ENCODE data around the gene SLBP. TPM values are rescaled to one million over a fixed set of nuclear protein-coding genes. Genes with fewer than 3 reads are reported as not detected.

Gene SLBP
- total and polyA plus RNA-seq, 2 of the 8 experiments (the other 6 are each of a cell fraction or from before 2014, with no cell fraction given), result 44.1 to 49.0 TPM

- no peak for DNase-seq (ENCODE audit: low read depth in 1 of 2, low spot score in 2 of 2)
- Histone ChIP-seq H2AFZ (ENCODE audit: low read length) (no peak overlapping the region), H3K4me1 (replicated peaks in 1 of 4; ENCODE audit: control insufficient read depth in 3 of 4, insufficient read depth in 4 of 4, low read length in 3 of 4) (no peaks in the 10 kb centered on the region), H3K4ac (replicated peaks; ENCODE audit: insufficient read length, low read depth, low read length) (no peak overlapping the region), H3K9ac (replicated peaks in 1 of 4; ENCODE audit: extremely low read depth in 1 of 4, low read depth in 3 of 4, low read length in 3 of 4) (no peak overlapping the region; a peak in 1 of 7 replicates), H2BK20ac (ENCODE audit: low read length) (no peak overlapping the region), H3K79me2 (ENCODE audit: control insufficient read depth in 1 of 2, insufficient read depth in 2 of 2, low read length in 2 of 2) (peaks cover 0 to 2% of the 10 kb centered on the region in 2 experiments; a peak in 1 of 4 replicates), H4K5ac (ENCODE audit: insufficient read length, low read depth, low read length) (no peak overlapping the region), H3K79me1 (ENCODE audit: low read depth, low read length) (peaks cover 7% of the 10 kb centered on the region; the same call in 1 of the 2 replicates), H3K4me3 (ENCODE audit: extremely low read depth in 1 of 4, insufficient read depth in 2 of 4, low read depth in 3 of 4, low read length in 4 of 4) (no peak overlapping the region), H3K14ac (ENCODE audit: insufficient read length) (no peak overlapping the region), H2BK120ac (replicated peaks; ENCODE audit: low read depth, low read length) (no peak overlapping the region), H3K18ac (ENCODE audit: extremely low read depth, low read length) (no peak overlapping the region), H3K23ac (ENCODE audit: insufficient read length) (no peak overlapping the region), H3K36me3 (ENCODE audit: control insufficient read depth in 2 of 4, insufficient read depth in 4 of 4, low read length in 3 of 4) (peaks cover 49 to 87% (median 81%) of the 10 kb centered on the region in 4 experiments), H3K27me3 (replicated peaks in 1 of 4; ENCODE audit: control insufficient read depth in 3 of 4, extremely low read depth in 1 of 4, insufficient read depth in 3 of 4, low read length in 3 of 4) (no peaks in the 10 kb centered on the region), H2BK5ac (ENCODE audit: low read depth, low read length) (no peak overlapping the region), H4K20me1 (replicated peaks in 1 of 2; ENCODE audit: control insufficient read depth in 1 of 2, insufficient read depth in 2 of 2, low read length in 2 of 2) (peaks cover 6 to 10% of the 10 kb centered on the region in 2 experiments), H2BK15ac (ENCODE audit: low read length) (no peak overlapping the region), H4K8ac (ENCODE audit: extremely low read depth, insufficient read depth, low read length) (no peak overlapping the region), H2BK12ac (ENCODE audit: low read depth, low read length) (no peak overlapping the region), H3K56ac (replicated peaks; ENCODE audit: insufficient read length, low read depth, low read length) (no peak overlapping the region), H4K91ac (replicated peaks; ENCODE audit: insufficient read length, low read length) (no peak overlapping the region), H3K9me3 (ENCODE audit: insufficient read depth in 2 of 2, low read depth in 1 of 2, low read length in 1 of 2) (no peaks in the 10 kb centered on the region), H2AK5ac (ENCODE audit: low read depth, low read length) (no peak overlapping the region), H3K27ac (ENCODE audit: low read depth, low read length) (no peak overlapping the region), H3K23me2 (ENCODE audit: low read depth, low read length) (no peaks in the 10 kb centered on the region), H3K4me2 (ENCODE audit: insufficient read depth in 1 of 2, low read depth in 2 of 2, low read length in 2 of 2) (no peak overlapping the region)
- WGBS, 2 experiments (ENCODE audit: extremely low coverage in 1 of 2, insufficient coverage in 1 of 2, insufficient read length in 1 of 2, insufficient replicate concordance in 2 of 2, low coverage in 1 of 2, low lambda C conversion rate in 2 of 2, missing lambda C conversion rate in 1 of 2), result 94% methylated on average over 13 of the region's 13 CpGs; no CpG with 5 or more reads in 1 of the 2 experiments
- CTCF ChIA-PET (ENCODE audit: partially characterized antibody), result interaction anchor here (1.2 to 3.0 kb wide), 7 partner anchors 10 to 162 kb away, joined by 3 to 20 read pairs (median 8); no protein-coding TSS in a partner anchor
- POLR2A ChIA-PET (ENCODE audit: partially characterized antibody), result interaction anchor here (1.1 to 2.2 kb wide), 4 partner anchors 9 to 57 kb away, joined by 3 to 9 read pairs (median 6); partner anchors contain the start of genes TACC3 and TMEM129
- no peak for FAIRE-seq
- no peak for TF ChIP-seq PHF8 (conservative IDR thresholded peaks at IDR 0.05; ENCODE audit: low read depth, low read length)
- no peak for TF ChIP-seq CBX5 (IDR thresholded peaks at IDR 0.05; ENCODE audit: low read depth, low read length)
- no peak for TF ChIP-seq SIN3A (conservative IDR thresholded peaks at IDR 0.05 in 1 of 2, IDR thresholded peaks at IDR 0.05 in 1 of 2; ENCODE audit: low read depth in 1 of 2, low read length in 2 of 2)
- TF ChIP-seq TBP (IDR thresholded peaks at IDR 0.05; ENCODE audit: low read depth, low read length), result no peak
- TF ChIP-seq RBBP5 (IDR thresholded peaks at IDR 0.05; ENCODE audit: borderline replicate concordance, low read depth, low read length), result no peak
- no peak for TF ChIP-seq ATF2 (IDR thresholded peaks at IDR 0.05; ENCODE audit: low read length)
- TF ChIP-seq GABPA (IDR thresholded peaks at IDR 0.05; ENCODE audit: borderline replicate concordance, insufficient read depth, low read length), result no peak
- no peak for TF ChIP-seq TCF12 (IDR thresholded peaks at IDR 0.05; ENCODE audit: low read depth, low read length)
- no peak for TF ChIP-seq SIX5 (IDR thresholded peaks at IDR 0.05; ENCODE audit: low read depth, low read length)
- no peak for TF ChIP-seq JUND (IDR thresholded peaks at IDR 0.05; ENCODE audit: low read length)
- TF ChIP-seq EZH2 (IDR thresholded peaks at IDR 0.05; ENCODE audit: low read depth, low read length, severe bottlenecking), result no peak
- TF ChIP-seq MAFK (IDR thresholded peaks at IDR 0.05; ENCODE audit: low read depth, low read length), result no peak
Measured at GRCh38 chr4:1736812-1737211, 24.7 kb upstream of the SLBP start.

Data from H1 (cell line).